Tibial nerve (tissue), 4 donors: Measurements from ENCODE around the gene SETD1A.

Experiments used
- EP300 ChIP-seq, 2 donors: sonication (generic); formaldehyde crosslinking; IDR thresholded peaks; one replicate each; pipeline ENCODE4 v1.6.1; 2017; ENCODE audit warnings: antibody characterized with exemption in 2 of 2, mild to moderate bottlenecking in 1 of 2
- TF ChIP-seq, protein P1 (sequence below), 5 experiments: fragments of 200-600 bp in 3 of 5; fragments of 450-650 bp in 2 of 5; sonication (generic) in 3 of 5; IDR thresholded peaks; one replicate each; pipeline ENCODE4 v1.5.1; 2016 to 2019; ENCODE audit warnings: antibody characterized with exemption in 5 of 5, mild to moderate bottlenecking in 3 of 5, moderate library complexity in 2 of 5

GRCh38 chr16:30929167-30929566 is 28.4 kb upstream of the SETD1A start:
- no peak for TF ChIP-seq EP300 (IDR thresholded peaks at IDR 0.05)
- TF ChIP-seq, protein P1, sequence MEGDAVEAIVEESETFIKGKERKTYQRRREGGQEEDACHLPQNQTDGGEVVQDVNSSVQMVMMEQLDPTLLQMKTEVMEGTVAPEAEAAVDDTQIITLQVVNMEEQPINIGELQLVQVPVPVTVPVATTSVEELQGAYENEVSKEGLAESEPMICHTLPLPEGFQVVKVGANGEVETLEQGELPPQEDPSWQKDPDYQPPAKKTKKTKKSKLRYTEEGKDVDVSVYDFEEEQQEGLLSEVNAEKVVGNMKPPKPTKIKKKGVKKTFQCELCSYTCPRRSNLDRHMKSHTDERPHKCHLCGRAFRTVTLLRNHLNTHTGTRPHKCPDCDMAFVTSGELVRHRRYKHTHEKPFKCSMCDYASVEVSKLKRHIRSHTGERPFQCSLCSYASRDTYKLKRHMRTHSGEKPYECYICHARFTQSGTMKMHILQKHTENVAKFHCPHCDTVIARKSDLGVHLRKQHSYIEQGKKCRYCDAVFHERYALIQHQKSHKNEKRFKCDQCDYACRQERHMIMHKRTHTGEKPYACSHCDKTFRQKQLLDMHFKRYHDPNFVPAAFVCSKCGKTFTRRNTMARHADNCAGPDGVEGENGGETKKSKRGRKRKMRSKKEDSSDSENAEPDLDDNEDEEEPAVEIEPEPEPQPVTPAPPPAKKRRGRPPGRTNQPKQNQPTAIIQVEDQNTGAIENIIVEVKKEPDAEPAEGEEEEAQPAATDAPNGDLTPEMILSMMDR (IDR thresholded peaks at IDR 0.05), result no peak
